ENCODE results near the gene TBL1X. TPM values are rescaled to one million over a fixed set of nuclear protein-coding genes. Genes with fewer than 3 reads are reported as not detected.

TBL1X gene
- total and polyA plus RNA-seq, 2 of the 4 experiments (the other 2 are of a cell fraction): 16.2 to 20.8 TPM

DNA sequence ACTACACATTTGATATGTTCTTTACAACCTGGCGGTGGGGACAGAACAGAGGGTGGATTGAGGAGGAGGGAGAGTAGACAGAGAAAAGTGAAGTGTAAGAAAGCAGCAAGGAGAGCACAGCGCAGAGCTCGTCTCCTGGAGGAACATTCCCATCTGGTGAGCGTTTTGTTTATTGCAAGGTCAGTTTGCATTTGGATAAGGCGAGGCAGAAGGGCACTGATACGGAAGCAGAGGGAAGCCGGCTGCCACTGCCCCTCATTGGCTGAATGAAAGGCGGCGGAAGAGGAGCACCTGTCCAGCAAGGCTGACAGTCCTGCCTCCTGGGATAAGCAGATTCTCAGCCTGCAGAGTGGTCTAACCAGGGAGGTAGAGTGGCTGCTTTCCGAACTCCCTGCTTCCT, 217.6 kb downstream of the TBL1X start:
- DNase-seq (peak; percentile 61), ATAC-seq (ENCODE audit: low read depth) (peak; percentile 81)
- Histone ChIP-seq H3K4me2 (ENCODE audit: low read depth, low read length) (no peak overlapping the region), H3K14ac (replicated peaks; ENCODE audit: low read depth, low read length) (no peak overlapping the region), H4K91ac (ENCODE audit: insufficient read depth, low read depth, low read length) (peak overlapping the region; percentile 18; the same call in 1 of the 2 replicates), H2BK120ac (ENCODE audit: low read depth, low read length) (peak overlapping the region; percentile 40; the same call in 1 of the 2 replicates), H3K79me1 (ENCODE audit: low read depth in 1 of 2, low read length in 2 of 2) (peaks cover 0 to 51% of the 10 kb centered on the region in 2 experiments; a peak in 3 of 4 replicates), H3K9ac (ENCODE audit: low read depth, low read length) (no peak overlapping the region), H2AFZ (replicated peaks; ENCODE audit: low read length, poor library complexity) (no peak overlapping the region), H2BK20ac (ENCODE audit: low read depth, low read length) (0 out of 2 replicates have a peak overlapping the region, but pooled peaks have one; percentile 18), H3K23ac (ENCODE audit: low read depth, low read length) (no peak overlapping the region), H3K27ac (ENCODE audit: insufficient read depth, low read length) (no peak overlapping the region), H3K4me3 (ENCODE audit: insufficient read depth, low read depth, low read length) (no peak overlapping the region), H4K20me1 (ENCODE audit: insufficient read depth, low read length) (no peaks in the 10 kb centered on the region), H3K56ac (ENCODE audit: extremely low read depth, insufficient read depth, low read length) (no peak overlapping the region), H4K8ac (ENCODE audit: low read depth in 2 of 2, low read length in 2 of 2) (no peak overlapping the region), H2AK9ac (replicated peaks; ENCODE audit: low read depth, low read length, poor library complexity) (no peak overlapping the region), H3K18ac (ENCODE audit: low read depth, low read length) (no peak overlapping the region), H3K9me1 (ENCODE audit: insufficient read depth, low read length) (peaks cover 13% of the 10 kb centered on the region), H4K5ac (ENCODE audit: low read depth, low read length) (no peak overlapping the region), H3K4ac (ENCODE audit: low read depth, low read length) (peak overlapping the region; percentile 34), H2BK15ac (ENCODE audit: low read depth, low read length) (no peak overlapping the region), H3K4me1 (ENCODE audit: control insufficient read depth, insufficient read depth, low read length) (peaks cover 2% of the 10 kb centered on the region; the same call in 1 of the 2 replicates), H3K9me3 (ENCODE audit: control insufficient read depth, insufficient read depth, low read length) (no peaks in the 10 kb centered on the region; the same call in 1 of the 2 replicates), H3K36me3 (ENCODE audit: control insufficient read depth, insufficient read depth, low read length) (peaks cover 15% of the 10 kb centered on the region), H3K27me3 (ENCODE audit: control insufficient read depth, insufficient read depth, low read length) (no peaks in the 10 kb centered on the region), H2BK5ac (ENCODE audit: low read depth, low read length, poor library complexity, severe bottlenecking) (no peak overlapping the region), H2AK5ac (ENCODE audit: low read depth, low read length) (no peak overlapping the region)
- dilution Hi-C loops (cut with HindIII; ENCODE audit: low sequenced_read_pairs, unreplicated experiment): no loop called here
- 23% methylated on average over 6 of the region's 10 CpGs; no CpG with 5 or more reads in 1 of the 2 experiments for whole genome bisulfite sequencing, 2 experiments (ENCODE audit: extremely low coverage in 2 of 2, insufficient read length in 1 of 2)
- POLR2A ChIA-PET (ENCODE audit: unreplicated experiment): no interaction called here
- TF ChIP-seq, protein P1, sequence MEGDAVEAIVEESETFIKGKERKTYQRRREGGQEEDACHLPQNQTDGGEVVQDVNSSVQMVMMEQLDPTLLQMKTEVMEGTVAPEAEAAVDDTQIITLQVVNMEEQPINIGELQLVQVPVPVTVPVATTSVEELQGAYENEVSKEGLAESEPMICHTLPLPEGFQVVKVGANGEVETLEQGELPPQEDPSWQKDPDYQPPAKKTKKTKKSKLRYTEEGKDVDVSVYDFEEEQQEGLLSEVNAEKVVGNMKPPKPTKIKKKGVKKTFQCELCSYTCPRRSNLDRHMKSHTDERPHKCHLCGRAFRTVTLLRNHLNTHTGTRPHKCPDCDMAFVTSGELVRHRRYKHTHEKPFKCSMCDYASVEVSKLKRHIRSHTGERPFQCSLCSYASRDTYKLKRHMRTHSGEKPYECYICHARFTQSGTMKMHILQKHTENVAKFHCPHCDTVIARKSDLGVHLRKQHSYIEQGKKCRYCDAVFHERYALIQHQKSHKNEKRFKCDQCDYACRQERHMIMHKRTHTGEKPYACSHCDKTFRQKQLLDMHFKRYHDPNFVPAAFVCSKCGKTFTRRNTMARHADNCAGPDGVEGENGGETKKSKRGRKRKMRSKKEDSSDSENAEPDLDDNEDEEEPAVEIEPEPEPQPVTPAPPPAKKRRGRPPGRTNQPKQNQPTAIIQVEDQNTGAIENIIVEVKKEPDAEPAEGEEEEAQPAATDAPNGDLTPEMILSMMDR (conservative IDR thresholded peaks at IDR 0.05; ENCODE audit: low read depth, low read length): peak; percentile 49
- TF ChIP-seq SMC3 (IDR thresholded peaks at IDR 0.05; ENCODE audit: low read depth, low read length) (peak; percentile 47; the same call in 1 of the 2 replicates), RCOR1 (IDR thresholded peaks at IDR 0.05; ENCODE audit: insufficient replicate concordance, low read length) (no peak), RAD21 (IDR thresholded peaks at IDR 0.05; ENCODE audit: low read length) (peak; percentile 63)
- CTCF ChIA-PET: no interaction called here
- no TSS peak for BruUV-seq (replicated peaks)
- intact Hi-C loops (cut with micrococcal nuclease): loop anchor here (1.0 to 5.0 kb wide), 5 partner anchors 215 to 865 kb away; partner anchors contain the start of gene TBL1X
- in situ Hi-C loops (cut with MboI; ENCODE audit: low sequenced_read_pairs): loop anchor here (10.0 kb wide), 2 partner anchors 718 to 858 kb away; no protein-coding TSS in a partner anchor

Data from IMR-90 (cell line).